K562 (cell line): Measurements from ENCODE around the gene TUT4. TPM values are rescaled to one million over a fixed set of nuclear protein-coding genes. Genes with fewer than 3 reads are reported as not detected.

Source experiments
- DPF2 ChIP-seq: fragments of 450-650 bp; IDR thresholded peaks from 2 replicates; pipeline ENCODE4 v1.6.1; 2016
- E2F4 ChIP-seq: sonication (generic); formaldehyde crosslinking; IDR thresholded peaks from 2 replicates; pipeline ENCODE4 v1.8.0; 2022; ENCODE audit warnings: mild to moderate bottlenecking, low read depth, missing genetic modification reagents
- MYBL2 ChIP-seq, 2 experiments: fragments of 450-650 bp in 1 of 2; sonication (generic) in 1 of 2; formaldehyde crosslinking in 1 of 2; IDR thresholded peaks; 2 replicates each; pipeline versions ENCODE4 v1.6.1 to v1.8.1; 2017 to 2022; ENCODE audit warnings: borderline replicate concordance in 1 of 2, inconsistent platforms in 1 of 2, low read depth in 1 of 2, mild to moderate bottlenecking in 1 of 2, missing genetic modification reagents in 1 of 2, moderate library complexity in 1 of 2
- NFIC ChIP-seq: fragments of 450-650 bp; IDR thresholded peaks from 2 replicates; pipeline ENCODE4 v1.6.1; 2017; ENCODE audit warnings: mild to moderate bottlenecking, inconsistent platforms
- RCOR1 ChIP-seq, 2 experiments: IDR thresholded peaks; 2 replicates each; pipeline ENCODE4 v1.6.1; 2012; ENCODE audit warnings: low read depth in 2 of 2, low read length in 2 of 2, borderline replicate concordance in 1 of 2, improper control_type of control experiment in 1 of 2
- SP2 ChIP-seq: IDR thresholded peaks from 2 replicates; pipeline ENCODE4 v1.6.1; 2011; ENCODE audit warnings: mild to moderate bottlenecking, low read depth, low read length, moderate library complexity; ENCODE audit not compliant: poor library complexity, severe bottlenecking; ENCODE audit errors: extremely low read depth
- TEAD2 ChIP-seq: fragments of 450-650 bp; IDR thresholded peaks from 2 replicates; pipeline ENCODE4 v1.6.1; 2016; ENCODE audit warnings: missing genetic modification characterization, control low read depth, missing compliant biosample characterization
- TSC22D4 ChIP-seq: fragments of 450-650 bp; IDR thresholded peaks from 2 replicates; pipeline ENCODE4 v1.6.1; 2016; ENCODE audit warnings: missing genetic modification characterization, missing biosample characterization, control low read depth
- ZBTB49 ChIP-seq: sonication (generic); formaldehyde crosslinking; IDR thresholded peaks from 2 replicates; pipeline ENCODE4 v1.8.0; 2022; ENCODE audit warnings: missing genetic modification reagents, mild to moderate bottlenecking, borderline replicate concordance
- ZNF780A ChIP-seq: fragments of 250-450 bp; sonication (Bioruptor Pico); IDR thresholded peaks from 2 replicates; pipeline ENCODE4 v1.5.0; 2021; ENCODE audit warnings: mild to moderate bottlenecking
- polyA plus RNA-seq, 8 experiments: library from polyadenylated mRNA; depleted of rRNA in 4 of 8; stranded (reverse) in 5 of 8; unstranded in 3 of 8; fragments of >200 nt; fragmentation: Nextera tagmentation in 2 of 8; fragmentation: Illumina TruSeq in 1 of 8; extraction: Ambion mirVana in 2 of 8; extraction: Trizol in 1 of 8; gene quantifications; 2 replicates each; pipeline versions ENCODE4 v1.2.1 to v1.2.3, GENCODE V29; 2011 to 2014; ENCODE audit warnings: inconsistent platforms in 1 of 8, missing spikeins in 1 of 8
- total RNA-seq, 7 experiments: library from RNA; depleted of rRNA in 6 of 7; stranded (reverse); fragments of >200 nt in 6 of 7; fragmentation: Illumina TruSeq in 2 of 7; extraction: Trizol in 2 of 7; gene quantifications; 2 replicates each; pipeline versions ENCODE4 v1.2.1 to v1.2.3, GENCODE V29; 2011 to 2021; ENCODE audit warnings: low replicate concordance in 1 of 7
- TF ChIP-seq, protein P1 (sequence below): sonication (generic); formaldehyde crosslinking; IDR thresholded peaks from 2 replicates; pipeline ENCODE4 v1.8.1; 2023; ENCODE audit warnings: missing genetic modification reagents, mild to moderate bottlenecking, borderline replicate concordance
- TF ChIP-seq, protein P2 (sequence below): sonication (generic); formaldehyde crosslinking; IDR thresholded peaks from 2 replicates; pipeline ENCODE4 v1.8.0; 2022; ENCODE audit warnings: mild to moderate bottlenecking, missing genetic modification reagents

The TUT4 gene
- total and polyA plus RNA-seq, 9 of the 15 experiments (the other 6 are each of a cell fraction or from before 2014, with no cell fraction given): 15.8 to 53.5 (median 36.7) TPM

DNA sequence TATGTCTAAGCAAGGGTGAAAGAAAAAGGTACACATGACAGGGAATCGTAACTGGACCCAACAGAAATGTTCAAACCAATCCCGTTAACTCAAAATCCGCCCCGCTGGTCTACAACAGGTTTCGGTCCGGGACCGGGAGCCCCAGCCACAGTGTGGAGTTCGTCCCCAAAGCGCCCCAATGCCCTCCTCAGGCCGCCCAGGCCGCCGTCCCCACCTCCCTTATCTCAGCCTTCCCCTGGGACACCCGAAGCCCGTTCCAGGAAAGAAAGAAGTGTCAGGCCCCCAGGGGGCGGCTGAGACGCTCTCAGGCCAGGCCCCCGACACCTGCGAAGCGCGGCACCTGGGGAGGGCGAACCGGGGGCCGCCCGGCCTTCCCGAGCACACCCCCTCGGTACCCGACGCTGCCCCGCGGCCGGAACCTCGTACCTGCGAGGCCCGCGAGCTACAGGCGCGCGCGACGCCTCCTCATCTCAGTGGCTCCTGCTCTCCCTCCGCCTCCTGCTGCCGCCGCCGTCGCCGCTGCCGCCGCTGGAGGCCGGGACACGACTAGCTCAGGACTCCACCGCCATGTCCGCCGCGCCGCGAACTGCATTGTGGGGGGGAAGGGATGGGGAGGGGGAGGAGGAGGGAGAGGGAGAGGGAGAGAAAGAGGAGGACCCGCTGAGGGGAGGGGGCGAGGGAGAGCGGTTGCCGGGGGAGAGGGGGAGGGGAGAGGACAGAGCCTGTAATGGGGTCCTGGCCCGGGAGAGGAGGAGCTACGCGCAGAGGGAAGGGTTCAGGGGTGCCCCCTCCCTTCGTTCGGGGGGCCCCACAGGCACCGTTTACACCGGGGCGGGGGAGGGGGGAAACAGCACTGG is at the start of gene TUT4 (continued):
- TF ChIP-seq RCOR1 (IDR thresholded peaks at IDR 0.05; ENCODE audit: borderline replicate concordance in 1 of 2, low read depth in 2 of 2, low read length in 2 of 2) (peak in 1 of 2 experiments; percentile 53; a peak in 2 of 4 replicates), ZNF780A (no peak), MYBL2 (IDR thresholded peaks at IDR 0.05; ENCODE audit: low read depth) (no peak), MYBL2 (CRISPR knock-in tag; IDR thresholded peaks at IDR 0.05; ENCODE audit: borderline replicate concordance) (no peak), TSC22D4 (tag) (no peak), ZBTB49 (CRISPR knock-in tag) (no peak), E2F4 (CRISPR knock-in tag) (peak; percentile 11; the same call in 1 of the 2 replicates), SP2 (no peak), NFIC (peak; percentile 32; the same call in 1 of the 2 replicates), TEAD2 (tag) (no peak), DPF2 (0 out of 2 replicates have a peak, but pooled peaks have one; percentile 12)
- TF ChIP-seq, protein P1, sequence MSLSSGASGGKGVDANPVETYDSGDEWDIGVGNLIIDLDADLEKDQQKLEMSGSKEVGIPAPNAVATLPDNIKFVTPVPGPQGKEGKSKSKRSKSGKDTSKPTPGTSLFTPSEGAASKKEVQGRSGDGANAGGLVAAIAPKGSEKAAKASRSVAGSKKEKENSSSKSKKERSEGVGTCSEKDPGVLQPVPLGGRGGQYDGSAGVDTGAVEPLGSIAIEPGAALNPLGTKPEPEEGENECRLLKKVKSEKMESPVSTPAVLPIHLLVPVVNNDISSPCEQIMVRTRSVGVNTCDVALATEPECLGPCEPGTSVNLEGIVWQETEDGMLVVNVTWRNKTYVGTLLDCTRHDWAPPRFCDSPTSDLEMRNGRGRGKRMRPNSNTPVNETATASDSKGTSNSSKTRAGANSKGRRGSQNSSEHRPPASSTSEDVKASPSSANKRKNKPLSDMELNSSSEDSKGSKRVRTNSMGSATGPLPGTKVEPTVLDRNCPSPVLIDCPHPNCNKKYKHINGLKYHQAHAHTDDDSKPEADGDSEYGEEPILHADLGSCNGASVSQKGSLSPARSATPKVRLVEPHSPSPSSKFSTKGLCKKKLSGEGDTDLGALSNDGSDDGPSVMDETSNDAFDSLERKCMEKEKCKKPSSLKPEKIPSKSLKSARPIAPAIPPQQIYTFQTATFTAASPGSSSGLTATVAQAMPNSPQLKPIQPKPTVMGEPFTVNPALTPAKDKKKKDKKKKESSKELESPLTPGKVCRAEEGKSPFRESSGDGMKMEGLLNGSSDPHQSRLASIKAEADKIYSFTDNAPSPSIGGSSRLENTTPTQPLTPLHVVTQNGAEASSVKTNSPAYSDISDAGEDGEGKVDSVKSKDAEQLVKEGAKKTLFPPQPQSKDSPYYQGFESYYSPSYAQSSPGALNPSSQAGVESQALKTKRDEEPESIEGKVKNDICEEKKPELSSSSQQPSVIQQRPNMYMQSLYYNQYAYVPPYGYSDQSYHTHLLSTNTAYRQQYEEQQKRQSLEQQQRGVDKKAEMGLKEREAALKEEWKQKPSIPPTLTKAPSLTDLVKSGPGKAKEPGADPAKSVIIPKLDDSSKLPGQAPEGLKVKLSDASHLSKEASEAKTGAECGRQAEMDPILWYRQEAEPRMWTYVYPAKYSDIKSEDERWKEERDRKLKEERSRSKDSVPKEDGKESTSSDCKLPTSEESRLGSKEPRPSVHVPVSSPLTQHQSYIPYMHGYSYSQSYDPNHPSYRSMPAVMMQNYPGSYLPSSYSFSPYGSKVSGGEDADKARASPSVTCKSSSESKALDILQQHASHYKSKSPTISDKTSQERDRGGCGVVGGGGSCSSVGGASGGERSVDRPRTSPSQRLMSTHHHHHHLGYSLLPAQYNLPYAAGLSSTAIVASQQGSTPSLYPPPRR (CRISPR knock-in tag): no peak
- TF ChIP-seq, protein P2, sequence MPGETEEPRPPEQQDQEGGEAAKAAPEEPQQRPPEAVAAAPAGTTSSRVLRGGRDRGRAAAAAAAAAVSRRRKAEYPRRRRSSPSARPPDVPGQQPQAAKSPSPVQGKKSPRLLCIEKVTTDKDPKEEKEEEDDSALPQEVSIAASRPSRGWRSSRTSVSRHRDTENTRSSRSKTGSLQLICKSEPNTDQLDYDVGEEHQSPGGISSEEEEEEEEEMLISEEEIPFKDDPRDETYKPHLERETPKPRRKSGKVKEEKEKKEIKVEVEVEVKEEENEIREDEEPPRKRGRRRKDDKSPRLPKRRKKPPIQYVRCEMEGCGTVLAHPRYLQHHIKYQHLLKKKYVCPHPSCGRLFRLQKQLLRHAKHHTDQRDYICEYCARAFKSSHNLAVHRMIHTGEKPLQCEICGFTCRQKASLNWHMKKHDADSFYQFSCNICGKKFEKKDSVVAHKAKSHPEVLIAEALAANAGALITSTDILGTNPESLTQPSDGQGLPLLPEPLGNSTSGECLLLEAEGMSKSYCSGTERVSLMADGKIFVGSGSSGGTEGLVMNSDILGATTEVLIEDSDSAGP (CRISPR knock-in tag): no peak
